ENCODE results near the gene GSTA5. TPM values are rescaled to one million over a fixed set of nuclear protein-coding genes. Genes with fewer than 3 reads are reported as not detected.
"Not testable (repeated sequence)": the region's sequence is repeated elsewhere in the genome, so short reads cannot be mapped to it uniquely, and the experiment has no call there.

The GSTA5 gene
- total RNA-seq, 1 experiment from 2014 or later, result not detected

- no peak overlapping the region for H3K4me2 ChIP-seq (ENCODE audit: low read length)
- H3K36me3 ChIP-seq (ENCODE audit: control insufficient read depth in 1 of 2, insufficient read depth in 2 of 2, low read length in 2 of 2), result no peaks in the 10 kb centered on the region
- no peak overlapping the region for H3K4me3 ChIP-seq (replicated peaks in 1 of 2; ENCODE audit: low read depth in 1 of 2, low read length in 2 of 2)
- CTCF ChIA-PET, result no interaction called here
- H3K27ac ChIP-seq (ENCODE audit: low read depth, low read length), result no peak overlapping the region
- intact Hi-C loops (cut with micrococcal nuclease), result no loop called here
- no peaks in the 10 kb centered on the region for H3K79me2 ChIP-seq (ENCODE audit: insufficient read depth, low read length)
- POLR2A ChIA-PET, result no interaction called here
- no peaks in the 10 kb centered on the region for H3K27me3 ChIP-seq (ENCODE audit: insufficient read depth, low read length)
- no peak for DNase-seq (ENCODE audit: low read depth, low spot score)
- ATAC-seq, result no peak
- no peaks in the 10 kb centered on the region for H3K4me1 ChIP-seq (ENCODE audit: control insufficient read depth in 1 of 2, insufficient read depth in 2 of 2, low read length in 2 of 2)
- no peaks in the 10 kb centered on the region for H3K9me3 ChIP-seq (ENCODE audit: control insufficient read depth in 1 of 2, insufficient read depth in 1 of 2, low read depth in 1 of 2, low read length in 2 of 2)
- no peak overlapping the region for H3K9ac ChIP-seq (ENCODE audit: low read length)
- TF ChIP-seq RAD21 (IDR thresholded peaks at IDR 0.05; ENCODE audit: low read depth), result no peak
- TF ChIP-seq ATF3 (IDR thresholded peaks at IDR 0.05), result no peak
- TF ChIP-seq POLR2A (IDR thresholded peaks at IDR 0.05; ENCODE audit: borderline replicate concordance, extremely low read depth, insufficient read depth, insufficient read length), result no peak
- TF ChIP-seq EGR1 (IDR thresholded peaks at IDR 0.05; ENCODE audit: low read depth), result no peak
- RAD21 ChIA-PET (ENCODE audit: low non-redundant PET in 1 of 2, low total read pairs in 2 of 2, uncharacterized antibody in 2 of 2, unreplicated experiment in 2 of 2), result interaction anchor here in 1 of 2 experiments (0.6 kb wide), 1 partner anchor 409 kb away, joined by 5 read pairs; no protein-coding TSS in a partner anchor
- no peaks in the 10 kb centered on the region for H3K9me2 ChIP-seq (ENCODE audit: insufficient read depth)
- BruUV-seq (replicated peaks), result no TSS peak
- no peak overlapping the region for H2AFZ ChIP-seq (ENCODE audit: low read depth, low read length, poor library complexity, severe bottlenecking)
- no peaks in the 10 kb centered on the region for H4K20me1 ChIP-seq (ENCODE audit: insufficient read depth)
These were observed 54.2 kb downstream of the GSTA5 start for GRCh38 chr6:52786249-52786956.

GRCh38 chr6:52782696-52783274, 57.8 kb downstream of the GSTA5 start:
- ATAC-seq; H3K4me2 ChIP-seq (ENCODE audit: low read length); intact Hi-C loops (cut with micrococcal nuclease); H3K36me3 ChIP-seq (ENCODE audit: control insufficient read depth in 1 of 2, insufficient read depth in 2 of 2, low read length in 2 of 2); H3K4me1 ChIP-seq (ENCODE audit: control insufficient read depth in 1 of 2, insufficient read depth in 2 of 2, low read length in 2 of 2); CTCF ChIA-PET; H3K27me3 ChIP-seq (ENCODE audit: insufficient read depth, low read length); H4K20me1 ChIP-seq (ENCODE audit: insufficient read depth); H3K27ac ChIP-seq (ENCODE audit: low read depth, low read length); H3K4me3 ChIP-seq (replicated peaks in 1 of 2; ENCODE audit: low read depth in 1 of 2, low read length in 2 of 2); H2AFZ ChIP-seq (ENCODE audit: low read depth, low read length, poor library complexity, severe bottlenecking); BruUV-seq (replicated peaks); RAD21 ChIA-PET (ENCODE audit: low non-redundant PET in 1 of 2, low total read pairs in 2 of 2, uncharacterized antibody in 2 of 2, unreplicated experiment in 2 of 2); H3K9me3 ChIP-seq (ENCODE audit: control insufficient read depth in 1 of 2, insufficient read depth in 1 of 2, low read depth in 1 of 2, low read length in 2 of 2); DNase-seq (ENCODE audit: low read depth, low spot score); H3K79me2 ChIP-seq (ENCODE audit: insufficient read depth, low read length); H3K9ac ChIP-seq (ENCODE audit: low read length); POLR2A ChIA-PET; H3K9me2 ChIP-seq (ENCODE audit: insufficient read depth): not testable (repeated sequence)

DNA sequence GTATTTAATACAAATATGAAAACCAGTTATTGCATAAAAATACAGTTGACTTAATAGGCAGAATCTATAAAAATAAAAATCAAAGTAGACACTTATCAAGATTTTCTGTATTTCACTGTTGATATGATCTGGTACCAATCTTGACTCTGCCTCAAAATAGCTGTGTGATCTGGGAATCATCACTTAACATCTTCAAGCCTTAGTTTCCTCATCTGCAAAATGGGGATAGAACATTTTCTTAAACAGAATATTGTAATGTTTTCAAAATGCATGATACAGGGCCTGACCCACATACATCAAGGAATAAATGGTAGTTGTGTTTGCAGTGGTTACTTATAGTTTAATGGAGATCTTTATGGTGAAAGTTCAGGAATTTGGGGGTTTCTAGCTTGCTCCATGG, 58.4 kb downstream of the GSTA5 start:
- POLR2A ChIA-PET; H3K4me2 ChIP-seq (ENCODE audit: low read length); H3K9ac ChIP-seq (ENCODE audit: low read length); H3K9me2 ChIP-seq (ENCODE audit: insufficient read depth); H3K4me1 ChIP-seq (ENCODE audit: control insufficient read depth in 1 of 2, insufficient read depth in 2 of 2, low read length in 2 of 2); RAD21 ChIA-PET (ENCODE audit: low non-redundant PET in 1 of 2, low total read pairs in 2 of 2, uncharacterized antibody in 2 of 2, unreplicated experiment in 2 of 2); intact Hi-C loops (cut with micrococcal nuclease); H3K27ac ChIP-seq (ENCODE audit: low read depth, low read length); BruUV-seq (replicated peaks); H3K9me3 ChIP-seq (ENCODE audit: control insufficient read depth in 1 of 2, insufficient read depth in 1 of 2, low read depth in 1 of 2, low read length in 2 of 2); H3K36me3 ChIP-seq (ENCODE audit: control insufficient read depth in 1 of 2, insufficient read depth in 2 of 2, low read length in 2 of 2); H4K20me1 ChIP-seq (ENCODE audit: insufficient read depth); H3K27me3 ChIP-seq (ENCODE audit: insufficient read depth, low read length); DNase-seq (ENCODE audit: low read depth, low spot score); H3K4me3 ChIP-seq (replicated peaks in 1 of 2; ENCODE audit: low read depth in 1 of 2, low read length in 2 of 2); ATAC-seq; CTCF ChIA-PET; H3K79me2 ChIP-seq (ENCODE audit: insufficient read depth, low read length); H2AFZ ChIP-seq (ENCODE audit: low read depth, low read length, poor library complexity, severe bottlenecking): not testable (repeated sequence)
